SK-N-SH treated with all-trans-retinoic acid at 6 μM for 48 hours (cell line): ENCODE measurements around the gene CTNND2.

Source experiments
- ATAC-seq: fragments of 200-7000 bp; cut with Tn5 transposase; 3 replicates; pipeline ENCODE4 v1.9.1; 2020; ENCODE audit warnings: mild to moderate bottlenecking, moderate library complexity
- ARNTL ChIP-seq: fragments of 450-650 bp; formaldehyde crosslinking; IDR thresholded peaks from 2 replicates; pipeline ENCODE4 v1.5.0; 2020; ENCODE audit warnings: low read depth, mild to moderate bottlenecking, moderate library complexity, borderline replicate concordance
- BACH2 ChIP-seq: fragments of 250-450 bp; sonication (Bioruptor Pico); IDR thresholded peaks from 2 replicates; pipeline ENCODE4 v1.9.0; 2021; ENCODE audit warnings: mild to moderate bottlenecking, borderline replicate concordance
- CSDC2 ChIP-seq: fragments of 250-450 bp; sonication (Bioruptor Pico); IDR thresholded peaks from 2 replicates; pipeline ENCODE4 v1.5.0; 2020; ENCODE audit warnings: mild to moderate bottlenecking, moderate library complexity
- ESRRG ChIP-seq: fragments of 250-450 bp; sonication (Bioruptor Pico); IDR thresholded peaks from 2 replicates; pipeline ENCODE4 v1.6.1; 2021; ENCODE audit warnings: mild to moderate bottlenecking
- GLIS3 ChIP-seq: fragments of 250-450 bp; sonication (Bioruptor Pico); IDR thresholded peaks from 2 replicates; pipeline ENCODE4 v1.5.0; 2020; ENCODE audit warnings: mild to moderate bottlenecking, moderate library complexity
- ISL1 ChIP-seq: fragments of 250-450 bp; sonication (Bioruptor Pico); IDR thresholded peaks from 2 replicates; pipeline ENCODE4 v2.1.2; 2022; ENCODE audit warnings: mild to moderate bottlenecking, moderate library complexity
- OSR1 ChIP-seq: fragments of 250-450 bp; sonication (Bioruptor Pico); IDR thresholded peaks from 2 replicates; pipeline ENCODE4 v1.8.0; 2022; ENCODE audit warnings: moderate library complexity, mild to moderate bottlenecking, inconsistent platforms
- PPARA ChIP-seq: fragments of 250-450 bp; sonication (Bioruptor Pico); IDR thresholded peaks from 2 replicates; pipeline ENCODE4 v1.5.0; 2020; ENCODE audit warnings: mild to moderate bottlenecking, borderline replicate concordance
- TOX ChIP-seq: fragments of 250-450 bp; sonication (Bioruptor Pico); IDR thresholded peaks from 2 replicates; pipeline ENCODE4 v1.8.0; 2021; ENCODE audit warnings: mild to moderate bottlenecking, moderate library complexity, borderline replicate concordance
- ZC3H10 ChIP-seq: fragments of 250-450 bp; sonication (Bioruptor Pico); IDR thresholded peaks from 2 replicates; pipeline ENCODE4 v1.5.1; 2021; ENCODE audit warnings: mild to moderate bottlenecking, moderate library complexity
- ZNF565 ChIP-seq: fragments of 450-650 bp; formaldehyde crosslinking; conservative IDR thresholded peaks from 2 replicates; pipeline ENCODE4 v1.5.0; 2020; ENCODE audit warnings: low read depth, mild to moderate bottlenecking, moderate library complexity
- ZNF70 ChIP-seq: fragments of 450-650 bp; formaldehyde crosslinking; IDR thresholded peaks from 2 replicates; pipeline ENCODE4 v1.5.0; 2020; ENCODE audit warnings: mild to moderate bottlenecking, moderate library complexity
- ZNF8 ChIP-seq: fragments of 450-650 bp; formaldehyde crosslinking; IDR thresholded peaks from 2 replicates; pipeline ENCODE4 v1.5.0; 2020; ENCODE audit warnings: mild to moderate bottlenecking, moderate library complexity
- TF ChIP-seq, protein P1 (sequence below): fragments of 250-450 bp; sonication (Bioruptor Pico); IDR thresholded peaks from 2 replicates; pipeline ENCODE4 v1.8.0; 2020; ENCODE audit warnings: mild to moderate bottlenecking, moderate library complexity, borderline replicate concordance
- TF ChIP-seq, protein P2 (sequence below): fragments of 250-450 bp; sonication (Bioruptor Pico); IDR thresholded peaks from 2 replicates; pipeline ENCODE4 v1.5.0; 2020; ENCODE audit warnings: mild to moderate bottlenecking, moderate library complexity
- TF ChIP-seq, protein P3 (sequence below): fragments of 250-450 bp; sonication (Bioruptor Pico); IDR thresholded peaks from 2 replicates; pipeline ENCODE4 v1.5.1; 2020; ENCODE audit warnings: low read depth, mild to moderate bottlenecking, moderate library complexity
- TF ChIP-seq, protein P4 (sequence below): fragments of 250-450 bp; sonication (Bioruptor Pico); IDR thresholded peaks from 2 replicates; pipeline ENCODE4 v1.5.1; 2021; ENCODE audit warnings: mild to moderate bottlenecking, moderate library complexity
- TF ChIP-seq, protein P5 (sequence below): fragments of 250-450 bp; sonication (Bioruptor Pico); IDR thresholded peaks from 2 replicates; pipeline ENCODE4 v1.8.0; 2021; ENCODE audit warnings: low read depth, mild to moderate bottlenecking, moderate library complexity, borderline replicate concordance

Gene CTNND2

DNA sequence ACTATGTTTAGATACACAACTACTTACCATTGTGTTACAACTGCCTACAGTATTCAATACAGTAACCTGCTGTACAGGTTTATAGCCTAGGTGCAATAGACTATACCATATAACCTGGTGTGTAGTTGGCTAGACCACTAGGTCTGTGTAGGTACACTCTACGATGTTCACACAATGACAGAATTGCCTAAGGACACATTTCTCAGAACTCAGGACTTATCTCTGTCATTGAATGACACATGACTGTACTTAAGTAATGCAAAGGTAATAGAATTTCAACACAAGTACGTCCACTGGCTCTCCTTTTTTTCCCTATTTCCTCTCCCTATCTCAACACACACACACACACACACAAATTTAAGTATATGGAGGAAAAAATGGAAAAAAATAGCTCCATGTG, 385.6 kb downstream of the CTNND2 start:
- TF ChIP-seq, protein P1, sequence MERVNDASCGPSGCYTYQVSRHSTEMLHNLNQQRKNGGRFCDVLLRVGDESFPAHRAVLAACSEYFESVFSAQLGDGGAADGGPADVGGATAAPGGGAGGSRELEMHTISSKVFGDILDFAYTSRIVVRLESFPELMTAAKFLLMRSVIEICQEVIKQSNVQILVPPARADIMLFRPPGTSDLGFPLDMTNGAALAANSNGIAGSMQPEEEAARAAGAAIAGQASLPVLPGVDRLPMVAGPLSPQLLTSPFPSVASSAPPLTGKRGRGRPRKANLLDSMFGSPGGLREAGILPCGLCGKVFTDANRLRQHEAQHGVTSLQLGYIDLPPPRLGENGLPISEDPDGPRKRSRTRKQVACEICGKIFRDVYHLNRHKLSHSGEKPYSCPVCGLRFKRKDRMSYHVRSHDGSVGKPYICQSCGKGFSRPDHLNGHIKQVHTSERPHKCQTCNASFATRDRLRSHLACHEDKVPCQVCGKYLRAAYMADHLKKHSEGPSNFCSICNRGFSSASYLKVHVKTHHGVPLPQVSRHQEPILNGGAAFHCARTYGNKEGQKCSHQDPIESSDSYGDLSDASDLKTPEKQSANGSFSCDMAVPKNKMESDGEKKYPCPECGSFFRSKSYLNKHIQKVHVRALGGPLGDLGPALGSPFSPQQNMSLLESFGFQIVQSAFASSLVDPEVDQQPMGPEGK (CRISPR knock-in tag), result no peak
- TF ChIP-seq, protein P2, sequence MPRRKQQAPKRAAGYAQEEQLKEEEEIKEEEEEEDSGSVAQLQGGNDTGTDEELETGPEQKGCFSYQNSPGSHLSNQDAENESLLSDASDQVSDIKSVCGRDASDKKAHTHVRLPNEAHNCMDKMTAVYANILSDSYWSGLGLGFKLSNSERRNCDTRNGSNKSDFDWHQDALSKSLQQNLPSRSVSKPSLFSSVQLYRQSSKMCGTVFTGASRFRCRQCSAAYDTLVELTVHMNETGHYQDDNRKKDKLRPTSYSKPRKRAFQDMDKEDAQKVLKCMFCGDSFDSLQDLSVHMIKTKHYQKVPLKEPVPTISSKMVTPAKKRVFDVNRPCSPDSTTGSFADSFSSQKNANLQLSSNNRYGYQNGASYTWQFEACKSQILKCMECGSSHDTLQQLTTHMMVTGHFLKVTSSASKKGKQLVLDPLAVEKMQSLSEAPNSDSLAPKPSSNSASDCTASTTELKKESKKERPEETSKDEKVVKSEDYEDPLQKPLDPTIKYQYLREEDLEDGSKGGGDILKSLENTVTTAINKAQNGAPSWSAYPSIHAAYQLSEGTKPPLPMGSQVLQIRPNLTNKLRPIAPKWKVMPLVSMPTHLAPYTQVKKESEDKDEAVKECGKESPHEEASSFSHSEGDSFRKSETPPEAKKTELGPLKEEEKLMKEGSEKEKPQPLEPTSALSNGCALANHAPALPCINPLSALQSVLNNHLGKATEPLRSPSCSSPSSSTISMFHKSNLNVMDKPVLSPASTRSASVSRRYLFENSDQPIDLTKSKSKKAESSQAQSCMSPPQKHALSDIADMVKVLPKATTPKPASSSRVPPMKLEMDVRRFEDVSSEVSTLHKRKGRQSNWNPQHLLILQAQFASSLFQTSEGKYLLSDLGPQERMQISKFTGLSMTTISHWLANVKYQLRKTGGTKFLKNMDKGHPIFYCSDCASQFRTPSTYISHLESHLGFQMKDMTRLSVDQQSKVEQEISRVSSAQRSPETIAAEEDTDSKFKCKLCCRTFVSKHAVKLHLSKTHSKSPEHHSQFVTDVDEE (CRISPR knock-in tag), result no peak
- no peak for TF ChIP-seq TOX (CRISPR knock-in tag)
- no peak for TF ChIP-seq ZC3H10 (CRISPR knock-in tag)
- no peak for TF ChIP-seq ARNTL (CRISPR knock-in tag)
- TF ChIP-seq ISL1 (CRISPR knock-in tag), result no peak
- TF ChIP-seq ZNF565 (CRISPR knock-in tag), result no peak
- TF ChIP-seq GLIS3, result no peak
- TF ChIP-seq, protein P3, sequence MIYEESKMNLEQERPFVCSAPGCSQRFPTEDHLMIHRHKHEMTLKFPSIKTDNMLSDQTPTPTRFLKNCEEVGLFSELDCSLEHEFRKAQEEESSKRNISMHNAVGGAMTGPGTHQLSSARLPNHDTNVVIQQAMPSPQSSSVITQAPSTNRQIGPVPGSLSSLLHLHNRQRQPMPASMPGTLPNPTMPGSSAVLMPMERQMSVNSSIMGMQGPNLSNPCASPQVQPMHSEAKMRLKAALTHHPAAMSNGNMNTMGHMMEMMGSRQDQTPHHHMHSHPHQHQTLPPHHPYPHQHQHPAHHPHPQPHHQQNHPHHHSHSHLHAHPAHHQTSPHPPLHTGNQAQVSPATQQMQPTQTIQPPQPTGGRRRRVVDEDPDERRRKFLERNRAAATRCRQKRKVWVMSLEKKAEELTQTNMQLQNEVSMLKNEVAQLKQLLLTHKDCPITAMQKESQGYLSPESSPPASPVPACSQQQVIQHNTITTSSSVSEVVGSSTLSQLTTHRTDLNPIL (CRISPR knock-in tag), result no peak
- no peak for TF ChIP-seq ZNF70 (CRISPR knock-in tag)
- TF ChIP-seq PPARA, result no peak
- TF ChIP-seq ESRRG (CRISPR knock-in tag), result no peak
- TF ChIP-seq, protein P4, sequence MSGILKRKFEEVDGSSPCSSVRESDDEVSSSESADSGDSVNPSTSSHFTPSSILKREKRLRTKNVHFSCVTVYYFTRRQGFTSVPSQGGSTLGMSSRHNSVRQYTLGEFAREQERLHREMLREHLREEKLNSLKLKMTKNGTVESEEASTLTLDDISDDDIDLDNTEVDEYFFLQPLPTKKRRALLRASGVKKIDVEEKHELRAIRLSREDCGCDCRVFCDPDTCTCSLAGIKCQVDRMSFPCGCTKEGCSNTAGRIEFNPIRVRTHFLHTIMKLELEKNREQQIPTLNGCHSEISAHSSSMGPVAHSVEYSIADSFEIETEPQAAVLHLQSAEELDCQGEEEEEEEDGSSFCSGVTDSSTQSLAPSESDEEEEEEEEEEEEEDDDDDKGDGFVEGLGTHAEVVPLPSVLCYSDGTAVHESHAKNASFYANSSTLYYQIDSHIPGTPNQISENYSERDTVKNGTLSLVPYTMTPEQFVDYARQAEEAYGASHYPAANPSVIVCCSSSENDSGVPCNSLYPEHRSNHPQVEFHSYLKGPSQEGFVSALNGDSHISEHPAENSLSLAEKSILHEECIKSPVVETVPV, result no peak
- no peak for TF ChIP-seq ZNF8 (CRISPR knock-in tag)
- no peak for TF ChIP-seq BACH2 (CRISPR knock-in tag)
- no peak for TF ChIP-seq CSDC2
- no peak for ATAC-seq

DNA sequence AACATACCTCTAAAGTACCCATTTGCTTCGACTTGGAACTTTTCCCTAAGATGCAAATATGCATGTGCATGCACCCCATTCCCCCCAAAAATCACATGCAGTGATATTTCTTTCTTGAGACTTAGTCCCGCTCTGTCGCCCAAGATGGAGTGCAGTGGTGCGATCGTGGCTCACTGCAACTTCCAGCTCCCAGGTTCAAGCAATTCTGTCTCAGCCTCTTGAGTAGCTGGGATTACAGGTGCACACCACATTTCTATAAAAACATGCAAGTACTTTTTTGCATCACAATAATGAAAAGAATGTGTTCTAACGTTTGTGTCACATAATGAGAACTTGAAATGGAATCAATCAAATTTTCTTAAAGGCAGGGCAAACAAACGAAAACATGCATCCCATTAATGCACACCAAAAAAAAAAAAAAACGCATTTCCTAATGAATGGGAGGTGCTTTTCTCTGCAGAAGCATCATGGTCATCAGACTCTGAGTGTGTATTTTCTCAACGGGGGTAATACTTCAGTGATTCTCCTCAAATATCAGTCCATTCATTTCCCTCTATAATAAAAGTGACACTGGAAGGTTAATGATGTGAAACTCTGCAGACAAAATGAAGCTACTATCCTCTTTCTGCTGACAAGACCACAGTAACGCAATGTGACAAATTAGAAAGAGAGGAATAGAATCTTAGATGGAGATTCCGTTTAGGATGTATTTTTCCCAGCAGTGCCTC, 389.4 kb downstream of the CTNND2 start:
- TF ChIP-seq, protein P2 (CRISPR knock-in tag), result no peak
- no peak for TF ChIP-seq OSR1 (CRISPR knock-in tag)
- TF ChIP-seq CSDC2, result no peak
- TF ChIP-seq ZNF8 (CRISPR knock-in tag), result no peak
- no peak for TF ChIP-seq ZC3H10 (CRISPR knock-in tag)
- TF ChIP-seq TOX (CRISPR knock-in tag), result no peak
- TF ChIP-seq, protein P5, sequence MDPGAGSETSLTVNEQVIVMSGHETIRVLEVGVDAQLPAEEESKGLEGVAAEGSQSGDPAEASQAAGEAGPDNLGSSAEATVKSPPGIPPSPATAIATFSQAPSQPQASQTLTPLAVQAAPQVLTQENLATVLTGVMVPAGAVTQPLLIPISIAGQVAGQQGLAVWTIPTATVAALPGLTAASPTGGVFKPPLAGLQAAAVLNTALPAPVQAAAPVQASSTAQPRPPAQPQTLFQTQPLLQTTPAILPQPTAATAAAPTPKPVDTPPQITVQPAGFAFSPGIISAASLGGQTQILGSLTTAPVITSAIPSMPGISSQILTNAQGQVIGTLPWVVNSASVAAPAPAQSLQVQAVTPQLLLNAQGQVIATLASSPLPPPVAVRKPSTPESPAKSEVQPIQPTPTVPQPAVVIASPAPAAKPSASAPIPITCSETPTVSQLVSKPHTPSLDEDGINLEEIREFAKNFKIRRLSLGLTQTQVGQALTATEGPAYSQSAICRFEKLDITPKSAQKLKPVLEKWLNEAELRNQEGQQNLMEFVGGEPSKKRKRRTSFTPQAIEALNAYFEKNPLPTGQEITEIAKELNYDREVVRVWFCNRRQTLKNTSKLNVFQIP (CRISPR knock-in tag), result no peak
- ATAC-seq, result no peak
